Lower leg skin (tissue), 3 donors: ENCODE measurements around the gene THSD4.

ENCODE experiments used
- CTCF ChIP-seq, 3 donors: fragments of 450-650 bp; IDR thresholded peaks; one replicate each; pipeline ENCODE4 v1.5.1; 2016; ENCODE audit warnings: antibody characterized with exemption in 3 of 3, mild to moderate bottlenecking in 3 of 3, moderate library complexity in 2 of 3
- POLR2A ChIP-seq, 2 donors: fragments of 450-650 bp; IDR thresholded peaks; one replicate each; pipeline ENCODE4 v1.6.1; 2016 to 2017; ENCODE audit warnings: antibody characterized with exemption in 2 of 2, mild to moderate bottlenecking in 1 of 2, moderate library complexity in 1 of 2

- TF ChIP-seq CTCF (IDR thresholded peaks at IDR 0.05) (no peak), POLR2A (IDR thresholded peaks at IDR 0.05) (no peak)
These were observed 186.8 kb downstream of the THSD4 start for GRCh38 chr15:71301958-71302621.
